NCI-H2227 (cell line): ENCODE measurements around the gene C1orf141.
"Not testable (repeated sequence)": the region's sequence is repeated elsewhere in the genome, so short reads cannot be mapped to it uniquely, and the experiment has no call there.

Experiments
- DNase-seq: peaks from one replicate; lab custom pipeline; 2025; ENCODE audit not compliant: unreplicated experiment; lab: John Stamatoyannopoulos, UW

Gene C1orf141

GRCh38 chr1:67134695-67135094, at the start of gene C1orf141:
TSS of gene C1orf141 (minus strand) at chr1:67134970. CDS start at chr1:67127240, 7,730 bp downstream.
- peak; percentile 74 for DNase-seq

DNA sequence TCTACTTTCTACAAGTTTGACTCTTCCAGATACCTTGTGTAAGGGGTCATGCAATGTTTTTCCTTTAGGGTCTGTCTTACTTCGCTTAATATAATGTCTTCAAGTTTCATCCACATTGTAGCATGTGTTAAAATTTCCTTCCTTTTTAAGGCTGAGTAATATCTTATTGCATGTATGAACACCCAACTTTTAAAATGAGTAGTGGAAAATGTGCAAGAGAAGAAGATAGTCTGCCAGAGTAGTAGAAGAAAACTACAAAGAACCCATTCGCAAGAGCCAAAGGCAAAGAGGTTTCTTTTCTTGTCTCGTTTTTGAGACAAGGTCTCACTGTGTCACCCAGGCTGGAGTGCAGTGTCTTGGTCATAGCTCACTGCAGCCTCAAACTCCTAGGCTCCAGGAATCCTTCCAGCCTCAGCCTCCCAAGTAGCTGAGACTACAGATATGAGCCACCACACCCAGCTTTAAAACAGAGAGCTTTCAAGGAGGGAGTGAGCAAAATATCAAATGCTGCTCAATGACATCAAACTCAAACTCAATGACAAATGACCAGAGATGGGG, 40.8 kb upstream of the C1orf141 start:
- DNase-seq = no peak

- DNase-seq = no peak
These were observed 40.0 kb upstream of the C1orf141 start for GRCh38 chr1:67174716-67175284.

- DNase-seq = no peak
These were observed 39.2 kb upstream of the C1orf141 start for GRCh38 chr1:67173988-67174387.

DNA sequence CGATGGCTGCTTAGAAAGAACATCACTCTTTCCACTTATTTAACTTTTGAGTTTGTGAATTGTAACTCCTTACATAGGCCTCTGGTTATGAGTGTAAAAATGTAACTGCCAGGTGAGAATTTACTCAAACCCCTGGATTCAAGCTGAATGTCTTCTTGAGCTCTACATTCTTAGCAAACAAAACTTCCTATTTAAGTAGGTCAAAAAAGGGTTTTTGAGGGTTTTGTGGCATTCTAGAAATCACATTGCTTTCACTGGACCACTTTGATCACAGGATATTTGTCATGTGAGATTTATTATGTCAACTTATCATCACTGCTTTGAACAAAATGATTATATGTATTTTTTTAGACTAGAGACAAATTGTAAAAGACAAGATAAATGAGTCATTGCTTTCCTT, 37.2 kb upstream of the C1orf141 start:
- no peak for DNase-seq

- DNase-seq = no peak
These were observed 36.8 kb upstream of the C1orf141 start for GRCh38 chr1:67171574-67171955.

- DNase-seq = no peak
These were observed 36.2 kb upstream of the C1orf141 start for GRCh38 chr1:67170751-67171573.

DNA sequence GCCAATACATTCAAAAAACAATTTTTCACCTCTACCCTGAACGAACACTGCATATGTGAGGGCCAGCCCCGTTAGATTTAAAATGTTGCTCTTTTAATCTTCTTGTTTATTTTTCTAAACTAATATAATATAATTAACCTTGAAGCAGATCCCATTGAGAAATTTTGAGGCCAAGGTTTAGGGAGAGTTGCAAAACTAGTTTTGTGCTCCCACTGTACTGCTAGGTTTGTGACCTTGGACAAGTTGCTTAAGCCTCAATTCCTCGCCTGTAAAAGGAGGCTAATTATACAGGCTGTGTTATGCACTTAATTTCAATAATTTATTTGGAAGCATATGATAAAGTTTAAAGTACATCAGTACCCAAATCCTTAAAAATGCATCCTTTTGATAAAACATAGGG, 35.2 kb upstream of the C1orf141 start:
- no peak for DNase-seq

DNA sequence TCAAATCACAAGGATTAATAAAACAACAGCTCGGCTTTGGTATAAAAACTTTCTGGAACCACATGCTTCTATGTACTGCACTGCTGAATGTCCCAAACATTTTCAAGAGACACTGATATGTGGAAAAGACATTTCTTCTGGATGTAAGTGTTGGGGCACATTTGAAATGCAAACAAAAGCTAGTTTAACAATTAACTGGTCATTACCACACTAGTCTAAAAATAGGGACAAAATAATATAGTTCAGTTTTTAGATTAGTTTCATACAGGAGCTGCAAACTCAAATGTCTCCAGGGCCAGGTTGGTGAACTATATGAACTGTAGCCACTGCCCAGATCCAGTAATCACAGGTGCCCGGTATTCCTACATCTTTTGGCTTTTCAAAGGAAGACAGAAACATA, 34.7 kb upstream of the C1orf141 start:
- DNase-seq = no peak

DNA sequence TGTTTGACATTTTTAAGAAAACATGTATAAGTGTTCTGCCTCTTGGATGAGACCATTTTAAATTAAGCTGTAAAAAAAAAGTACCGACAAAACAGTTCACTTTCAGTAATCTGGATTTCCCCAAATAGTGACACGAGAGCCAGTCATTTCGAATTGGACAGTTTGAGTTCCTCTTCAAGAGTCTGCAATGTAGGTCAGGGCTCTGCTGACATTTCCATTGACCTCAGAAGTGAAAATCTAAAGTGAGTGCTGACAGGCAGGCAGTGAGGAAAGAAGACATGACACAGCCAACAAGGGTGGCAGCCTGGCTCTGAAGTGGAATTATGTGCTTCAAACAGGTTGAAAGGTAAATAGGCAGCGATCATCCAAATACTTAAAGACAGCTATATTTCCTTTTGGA, 31.4 kb upstream of the C1orf141 start, which contains the start of gene IL23R:
IL23R (plus strand) TSS at position 259 of the 400 bp plus-strand sequence. CDS start 1,667 bp downstream, outside the sequence.
- DNase-seq = no peak

DNA sequence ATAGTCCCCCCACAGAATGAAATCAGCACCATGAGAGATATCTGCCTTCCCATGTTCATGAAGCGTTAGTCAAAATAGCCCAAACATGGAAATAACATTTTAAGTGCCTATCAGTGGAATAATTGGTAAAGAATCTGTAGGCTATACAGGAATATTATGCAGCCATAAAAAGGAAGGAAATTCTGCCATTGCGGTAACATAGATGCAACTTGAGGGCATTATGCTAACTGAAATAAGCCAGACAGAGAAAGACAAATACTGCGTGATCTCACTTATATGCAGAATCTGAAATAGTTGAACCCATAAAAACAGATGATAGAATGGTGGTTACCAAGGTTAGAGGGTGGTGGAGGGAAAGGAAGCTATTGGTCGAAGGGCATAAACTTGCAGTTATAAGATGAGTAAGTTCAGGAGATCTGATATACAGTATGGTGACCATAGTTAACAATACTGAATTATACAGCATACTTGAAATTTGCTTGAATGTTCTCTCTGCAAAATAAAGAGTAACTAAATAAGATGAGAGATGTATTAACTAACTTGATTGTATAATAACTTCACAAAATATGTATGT, 30.8 kb upstream of the C1orf141 start:
- no peak for DNase-seq

GRCh38 chr1:67162954-67163353, 28.2 kb upstream of the C1orf141 start:
- no peak for DNase-seq

DNA sequence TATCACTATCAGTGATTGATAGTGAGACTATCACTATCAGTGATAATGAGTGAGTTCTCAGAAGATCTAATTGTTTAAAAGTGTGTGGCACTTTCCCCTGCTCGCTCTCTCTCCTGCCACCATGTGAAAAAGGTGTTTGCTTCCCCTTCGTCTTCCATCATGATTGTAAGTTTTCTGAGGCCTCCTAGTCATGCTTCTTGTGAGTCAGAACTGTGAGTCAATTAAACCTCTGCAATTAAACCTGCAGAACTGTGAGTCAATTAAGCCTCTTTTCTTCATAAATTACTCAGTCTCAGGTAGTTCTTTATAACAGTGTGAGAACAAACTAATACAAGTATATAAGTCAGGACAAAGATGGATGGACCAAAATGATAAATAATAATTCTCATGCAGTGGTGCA, 24.5 kb upstream of the C1orf141 start:
- no peak for DNase-seq

DNA sequence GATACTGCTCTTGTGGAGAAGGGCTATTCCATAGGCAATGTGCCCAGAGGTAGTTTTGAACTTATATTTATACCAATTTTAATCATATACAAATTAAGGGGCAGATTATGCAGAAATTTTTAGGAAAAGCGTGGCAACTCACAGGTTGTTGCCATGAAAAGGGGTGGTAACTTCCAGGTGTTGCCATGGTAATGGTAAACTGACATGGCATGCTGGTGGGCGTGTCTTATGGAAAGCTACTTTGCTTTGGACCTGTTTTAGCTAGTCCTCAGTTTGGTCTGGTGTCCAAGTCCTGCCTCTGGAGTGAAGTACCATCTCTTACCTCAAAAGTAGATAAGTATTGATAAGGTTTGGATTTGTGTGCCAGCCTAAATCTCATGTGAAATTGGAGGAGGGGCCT, 23.6 kb upstream of the C1orf141 start:
- DNase-seq = no peak

- DNase-seq = no peak
These were observed 16.2 kb upstream of the C1orf141 start for GRCh38 chr1:67150931-67151330.

- DNase-seq = peak; percentile 68
These were observed 14.5 kb upstream of the C1orf141 start for GRCh38 chr1:67149179-67149770.

- DNase-seq = peak; percentile 5
These were observed 13.9 kb upstream of the C1orf141 start for GRCh38 chr1:67148516-67149178.

GRCh38 chr1:67147973-67148372, 13.2 kb upstream of the C1orf141 start:
- not testable (repeated sequence) for DNase-seq

- no peak for DNase-seq
These were observed 11.8 kb upstream of the C1orf141 start for GRCh38 chr1:67146539-67146938.

GRCh38 chr1:67146101-67146500, 11.3 kb upstream of the C1orf141 start:
- no peak for DNase-seq

DNA sequence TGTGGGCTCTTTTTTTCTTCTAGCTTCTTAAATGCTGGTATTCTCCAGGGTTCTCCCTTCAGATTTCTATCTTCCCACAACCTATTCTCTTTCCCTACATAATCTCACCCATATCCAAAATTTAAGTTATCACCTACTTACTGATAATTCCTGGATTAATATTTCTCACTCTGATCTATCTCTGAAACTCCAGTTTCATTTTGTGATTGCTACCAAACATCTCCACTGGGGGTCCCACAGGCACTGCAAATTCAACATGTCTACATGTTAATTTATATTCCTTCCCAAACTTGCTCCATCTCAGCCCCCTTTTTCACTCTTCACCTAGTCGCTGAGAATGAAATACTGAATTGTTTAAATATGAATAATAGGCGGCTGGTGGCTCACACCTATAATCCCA, 9.9 kb upstream of the C1orf141 start:
- no peak for DNase-seq
